HEK293 (cell line): ENCODE measurements around the gene KRT81.

Experiments
- CTCF ChIA-PET: fragments of 350-600 bp; formaldehyde crosslinking; extraction: SDS; loops from one replicate; lab custom pipeline; 2021; ENCODE audit warnings: antibody characterized with exemption; lab: Yijun Ruan, JAX
- POLR2A ChIA-PET: fragments of 300-600 bp; formaldehyde crosslinking; extraction: SDS; loops from one replicate; lab custom pipeline; 2020; ENCODE audit warnings: antibody characterized with exemption, inconsistent platforms; lab: Yijun Ruan, JAX
- H3K27ac ChIP-seq: fragments of 200-500 bp; sonication (Bioruptor generic); 2 replicates; pipeline ENCODE4 v1.5.1; 2014; ENCODE audit warnings: low read depth, low read length, control low read depth, inconsistent platforms; ENCODE audit errors: extremely low read depth
- H3K36me3 ChIP-seq, 2 experiments: fragments of 200-500 bp in 1 of 2; sonication (Bioruptor generic) in 1 of 2; 1 replicate in 1 of 2; 2 replicates in 1 of 2; pipeline ENCODE4 v1.5.1; 2014 to 2017; ENCODE audit warnings: inconsistent platforms in 2 of 2, low read length in 2 of 2; ENCODE audit not compliant: control insufficient read depth in 2 of 2, insufficient read depth in 1 of 2
- H3K4me1 ChIP-seq: fragments of 200-500 bp; sonication (Bioruptor generic); 2 replicates; pipeline ENCODE4 v1.5.1; 2014; ENCODE audit warnings: mild to moderate bottlenecking, low read length, inconsistent platforms; ENCODE audit not compliant: control insufficient read depth, insufficient read depth
- H3K4me3 ChIP-seq: 2 replicates; pipeline ENCODE4 v1.5.1; 2011; ENCODE audit warnings: low read depth, mild to moderate bottlenecking, control low read depth, low read length, moderate library complexity
- H3K9me3 ChIP-seq: fragments of 200-500 bp; sonication (Bioruptor generic); 2 replicates; pipeline ENCODE4 v1.5.1; 2014; ENCODE audit warnings: low read depth, low read length, inconsistent platforms; ENCODE audit not compliant: control insufficient read depth, insufficient read depth
- BCL11B ChIP-seq: fragments of 450-650 bp; formaldehyde crosslinking; IDR thresholded peaks from 2 replicates; pipeline ENCODE4 v1.5.1; 2016; ENCODE audit warnings: low read depth, missing biosample characterization, missing genetic modification characterization
- GLI2 ChIP-seq: fragments of 450-650 bp; formaldehyde crosslinking; IDR thresholded peaks from 2 replicates; pipeline ENCODE4; 2017; ENCODE audit warnings: missing biosample characterization, missing genetic modification characterization, low read depth, borderline replicate concordance
- REPIN1 ChIP-seq: fragments of 450-650 bp; formaldehyde crosslinking; IDR thresholded peaks from 2 replicates; pipeline ENCODE4 v1.5.1; 2017; ENCODE audit warnings: missing biosample characterization, missing genetic modification characterization, low read depth
- TRIM28 ChIP-seq: IDR thresholded peaks from 2 replicates; pipeline ENCODE4 v1.6.1; 2011; ENCODE audit warnings: low read length, control low read depth, borderline replicate concordance
- TSHZ1 ChIP-seq: fragments of 450-650 bp; formaldehyde crosslinking; IDR thresholded peaks from 2 replicates; pipeline ENCODE4 v1.5.1; 2016; ENCODE audit warnings: missing biosample characterization, missing genetic modification characterization, borderline replicate concordance
- ZBTB20 ChIP-seq: fragments of 450-650 bp; formaldehyde crosslinking; IDR thresholded peaks from 2 replicates; pipeline ENCODE4 v1.5.1; 2016; ENCODE audit warnings: missing biosample characterization, missing genetic modification characterization
- ZEB2 ChIP-seq: fragments of 450-650 bp; formaldehyde crosslinking; IDR thresholded peaks from 2 replicates; pipeline ENCODE4 v1.5.1; 2016; ENCODE audit warnings: missing biosample characterization, missing genetic modification characterization
- ZFP3 ChIP-seq: fragments of 450-650 bp; formaldehyde crosslinking; IDR thresholded peaks from 2 replicates; pipeline ENCODE4 v1.5.1; 2016; ENCODE audit warnings: low read depth, missing biosample characterization, missing genetic modification characterization
- ZFP69B ChIP-seq: fragments of 450-650 bp; formaldehyde crosslinking; IDR thresholded peaks from 2 replicates; pipeline ENCODE4 v1.5.1; 2016; ENCODE audit warnings: missing biosample characterization, missing genetic modification characterization
- ZNF132 ChIP-seq: fragments of 450-650 bp; formaldehyde crosslinking; IDR thresholded peaks from 2 replicates; pipeline ENCODE4 v1.5.1; 2017; ENCODE audit warnings: missing biosample characterization, missing genetic modification characterization, borderline replicate concordance
- ZNF221 ChIP-seq: fragments of 450-650 bp; formaldehyde crosslinking; IDR thresholded peaks from 2 replicates; pipeline ENCODE4 v1.5.1; 2017; ENCODE audit warnings: missing biosample characterization, missing genetic modification characterization, borderline replicate concordance
- ZNF423 ChIP-seq: fragments of 450-650 bp; formaldehyde crosslinking; IDR thresholded peaks from 2 replicates; pipeline ENCODE4 v1.5.1; 2016; ENCODE audit warnings: missing biosample characterization, missing genetic modification characterization
- ZNF473 ChIP-seq: fragments of 450-650 bp; formaldehyde crosslinking; IDR thresholded peaks from 2 replicates; pipeline ENCODE4 v1.5.1; 2017; ENCODE audit warnings: missing biosample characterization, missing genetic modification characterization
- ZNF513 ChIP-seq: fragments of 450-650 bp; IDR thresholded peaks from 2 replicates; pipeline ENCODE4 v1.5.1; 2018; ENCODE audit warnings: missing biosample characterization, missing genetic modification characterization
- ZNF658 ChIP-seq: fragments of 450-650 bp; formaldehyde crosslinking; IDR thresholded peaks from 2 replicates; pipeline ENCODE4; 2016; ENCODE audit warnings: missing biosample characterization, missing genetic modification characterization
- ZNF677 ChIP-seq: fragments of 450-650 bp; IDR thresholded peaks from 2 replicates; pipeline ENCODE4 v1.5.0; 2018; ENCODE audit warnings: missing biosample characterization, mild to moderate bottlenecking, missing genetic modification characterization, moderate library complexity
- TF ChIP-seq, protein P1 (sequence below): fragments of 450-650 bp; formaldehyde crosslinking; conservative IDR thresholded peaks from 2 replicates; pipeline ENCODE4 v1.5.1; 2016; ENCODE audit warnings: low read depth, missing biosample characterization, missing genetic modification characterization
- TF ChIP-seq, protein P2 (sequence below): fragments of 450-650 bp; formaldehyde crosslinking; IDR thresholded peaks from 2 replicates; pipeline ENCODE4 v1.5.1; 2016; ENCODE audit warnings: missing biosample characterization, missing genetic modification characterization

Gene KRT81

DNA sequence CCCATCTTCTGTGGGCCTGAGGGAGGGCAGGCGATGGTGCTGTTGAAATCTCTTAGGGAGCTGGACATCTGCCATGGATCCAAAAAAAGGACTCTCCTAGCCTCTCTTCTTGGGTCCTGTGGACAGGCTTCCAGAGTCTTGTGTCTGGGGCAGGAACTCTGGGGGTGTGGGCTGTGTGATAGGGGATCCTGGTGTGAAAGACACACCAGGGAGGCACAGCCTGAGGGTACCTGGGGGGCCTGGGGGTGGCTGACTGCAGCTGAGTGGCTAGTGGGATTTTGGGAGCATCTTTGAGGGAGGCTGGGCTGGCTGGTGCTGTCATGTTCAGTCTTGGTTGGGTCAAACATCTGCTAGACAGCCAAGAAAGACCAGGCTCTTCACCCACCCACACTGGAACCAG is 31.7 kb upstream of the KRT81 start (continued):
- no peak for TF ChIP-seq ZFP3 (tag by site-specific recombination)
- no peak for TF ChIP-seq GLI2
- no peak for TF ChIP-seq ZNF473 (tag by site-specific recombination)
- TF ChIP-seq TRIM28, result no peak
- TF ChIP-seq REPIN1 (tag by site-specific recombination), result no peak

DNA sequence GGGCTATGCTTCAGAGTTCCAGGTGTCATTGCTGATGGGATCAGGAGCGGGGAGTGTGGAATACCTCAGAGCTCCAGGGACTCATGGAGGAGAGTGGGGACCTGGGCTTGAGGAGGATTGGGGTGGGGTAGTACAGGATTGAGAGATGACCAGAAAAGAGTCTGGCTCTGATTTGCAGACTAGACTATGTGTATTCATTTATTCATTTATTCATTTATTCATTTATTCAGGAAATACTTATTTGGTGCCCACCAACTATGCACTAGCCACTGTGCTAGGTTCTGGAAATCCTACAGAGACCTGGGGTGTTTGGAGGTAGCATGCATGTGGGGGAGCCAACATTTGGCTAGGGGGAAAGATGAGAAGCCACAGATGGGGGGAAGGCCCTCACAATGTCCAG is 30.7 kb upstream of the KRT81 start:
- POLR2A ChIA-PET, result no interaction called here
- Histone ChIP-seq H3K9me3 (no peaks in the 10 kb centered on the region), H3K36me3 (no peaks in the 10 kb centered on the region), H3K27ac (no peak overlapping the region), H3K4me3 (no peak overlapping the region), H3K4me1 (no peaks in the 10 kb centered on the region)
- CTCF ChIA-PET, result interaction anchor here (0.6 to 1.5 kb wide), 4 partner anchors 136 to 204 kb away, joined by 3 to 7 read pairs (median 4); partner anchors contain the start of gene KRT6A
- TF ChIP-seq ZNF423, result no peak
- TF ChIP-seq ZNF221, result no peak
- TF ChIP-seq, protein P1, sequence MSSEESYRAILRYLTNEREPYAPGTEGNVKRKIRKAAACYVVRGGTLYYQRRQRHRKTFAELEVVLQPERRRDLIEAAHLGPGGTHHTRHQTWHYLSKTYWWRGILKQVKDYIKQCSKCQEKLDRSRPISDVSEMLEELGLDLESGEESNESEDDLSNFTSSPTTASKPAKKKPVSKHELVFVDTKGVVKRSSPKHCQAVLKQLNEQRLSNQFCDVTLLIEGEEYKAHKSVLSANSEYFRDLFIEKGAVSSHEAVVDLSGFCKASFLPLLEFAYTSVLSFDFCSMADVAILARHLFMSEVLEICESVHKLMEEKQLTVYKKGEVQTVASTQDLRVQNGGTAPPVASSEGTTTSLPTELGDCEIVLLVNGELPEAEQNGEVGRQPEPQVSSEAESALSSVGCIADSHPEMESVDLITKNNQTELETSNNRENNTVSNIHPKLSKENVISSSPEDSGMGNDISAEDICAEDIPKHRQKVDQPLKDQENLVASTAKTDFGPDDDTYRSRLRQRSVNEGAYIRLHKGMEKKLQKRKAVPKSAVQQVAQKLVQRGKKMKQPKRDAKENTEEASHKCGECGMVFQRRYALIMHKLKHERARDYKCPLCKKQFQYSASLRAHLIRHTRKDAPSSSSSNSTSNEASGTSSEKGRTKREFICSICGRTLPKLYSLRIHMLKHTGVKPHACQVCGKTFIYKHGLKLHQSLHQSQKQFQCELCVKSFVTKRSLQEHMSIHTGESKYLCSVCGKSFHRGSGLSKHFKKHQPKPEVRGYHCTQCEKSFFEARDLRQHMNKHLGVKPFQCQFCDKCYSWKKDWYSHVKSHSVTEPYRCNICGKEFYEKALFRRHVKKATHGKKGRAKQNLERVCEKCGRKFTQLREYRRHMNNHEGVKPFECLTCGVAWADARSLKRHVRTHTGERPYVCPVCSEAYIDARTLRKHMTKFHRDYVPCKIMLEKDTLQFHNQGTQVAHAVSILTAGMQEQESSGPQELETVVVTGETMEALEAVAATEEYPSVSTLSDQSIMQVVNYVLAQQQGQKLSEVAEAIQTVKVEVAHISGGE, result no peak
- TF ChIP-seq, protein P2, sequence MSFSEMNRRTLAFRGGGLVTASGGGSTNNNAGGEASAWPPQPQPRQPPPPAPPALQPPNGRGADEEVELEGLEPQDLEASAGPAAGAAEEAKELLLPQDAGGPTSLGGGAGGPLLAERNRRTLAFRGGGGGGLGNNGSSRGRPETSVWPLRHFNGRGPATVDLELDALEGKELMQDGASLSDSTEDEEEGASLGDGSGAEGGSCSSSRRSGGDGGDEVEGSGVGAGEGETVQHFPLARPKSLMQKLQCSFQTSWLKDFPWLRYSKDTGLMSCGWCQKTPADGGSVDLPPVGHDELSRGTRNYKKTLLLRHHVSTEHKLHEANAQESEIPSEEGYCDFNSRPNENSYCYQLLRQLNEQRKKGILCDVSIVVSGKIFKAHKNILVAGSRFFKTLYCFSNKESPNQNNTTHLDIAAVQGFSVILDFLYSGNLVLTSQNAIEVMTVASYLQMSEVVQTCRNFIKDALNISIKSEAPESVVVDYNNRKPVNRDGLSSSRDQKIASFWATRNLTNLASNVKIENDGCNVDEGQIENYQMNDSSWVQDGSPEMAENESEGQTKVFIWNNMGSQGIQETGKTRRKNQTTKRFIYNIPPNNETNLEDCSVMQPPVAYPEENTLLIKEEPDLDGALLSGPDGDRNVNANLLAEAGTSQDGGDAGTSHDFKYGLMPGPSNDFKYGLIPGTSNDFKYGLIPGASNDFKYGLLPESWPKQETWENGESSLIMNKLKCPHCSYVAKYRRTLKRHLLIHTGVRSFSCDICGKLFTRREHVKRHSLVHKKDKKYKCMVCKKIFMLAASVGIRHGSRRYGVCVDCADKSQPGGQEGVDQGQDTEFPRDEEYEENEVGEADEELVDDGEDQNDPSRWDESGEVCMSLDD (tag by site-specific recombination), result no peak
- no peak for TF ChIP-seq TSHZ1 (tag by site-specific recombination)
- no peak for TF ChIP-seq ZFP69B
- TF ChIP-seq BCL11B, result no peak
- no peak for TF ChIP-seq ZBTB20 (tag by site-specific recombination)
- no peak for TF ChIP-seq ZNF658
- no peak for TF ChIP-seq ZNF677 (tag by site-specific recombination)
- TF ChIP-seq ZEB2 (tag by site-specific recombination), result no peak
- TF ChIP-seq ZNF513, result no peak
- no peak for TF ChIP-seq ZNF132 (tag by site-specific recombination)
